SU-DHL-6 (cell line): Measurements from ENCODE around the gene SAP25.
"Not testable (repeated sequence)": the region's sequence is repeated elsewhere in the genome, so short reads cannot be mapped to it uniquely, and the experiment has no call there.

Experiments
- EZH2phosphoT487 ChIP-seq: fragments of 200-600 bp; sonication (generic), shearing (Covaris generic); conservative IDR thresholded peaks from 2 replicates; pipeline ENCODE4 v1.6.1; 2018; ENCODE audit warnings: mild to moderate bottlenecking, antibody characterized with exemption, low read length, moderate library complexity, mixed read lengths
- TF ChIP-seq, protein P1 (sequence below): fragments of 200-600 bp; sonication (generic); IDR thresholded peaks from one replicate; pipeline ENCODE4 v1.5.1; 2017; ENCODE audit warnings: antibody characterized with exemption, mild to moderate bottlenecking, low read length, moderate library complexity; ENCODE audit not compliant: insufficient read depth, poor library complexity, severe bottlenecking

DNA sequence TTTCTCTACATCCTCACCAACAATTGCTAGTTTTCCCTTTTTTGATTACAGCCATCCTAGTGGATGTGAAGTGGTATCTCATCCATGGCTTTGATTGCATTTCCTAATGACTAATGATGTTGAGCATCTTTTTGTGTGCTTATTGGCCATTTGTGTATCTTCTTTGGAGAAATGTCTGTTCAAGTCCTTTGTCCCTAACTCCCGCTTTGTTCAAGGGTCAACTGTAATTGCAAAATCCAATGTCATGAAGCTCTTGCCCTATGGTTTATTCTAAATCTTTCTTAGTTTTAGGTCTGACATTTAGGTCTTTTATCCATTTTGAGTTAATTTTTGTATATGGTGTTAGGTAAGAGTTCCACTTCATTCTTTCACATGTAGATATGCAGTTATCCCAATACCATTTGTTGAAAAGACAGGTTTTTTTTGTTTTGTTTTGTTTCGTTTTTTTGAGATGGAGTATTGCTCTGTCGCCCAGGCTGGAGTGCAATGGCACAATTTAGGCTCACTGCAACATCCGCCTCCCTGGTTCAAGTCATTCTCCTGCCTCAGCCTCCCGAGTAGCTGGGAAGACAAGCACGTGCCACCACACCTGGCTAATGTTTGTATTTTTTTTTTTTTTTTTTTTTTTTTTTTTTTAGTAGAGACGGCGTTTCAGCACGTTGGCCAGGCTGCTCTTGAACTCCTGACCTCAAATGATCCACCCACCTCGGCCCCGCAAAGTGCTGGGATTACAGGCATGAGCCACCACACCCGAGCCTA is 45.4 kb downstream of the SAP25 start:
- TF ChIP-seq, protein P1, sequence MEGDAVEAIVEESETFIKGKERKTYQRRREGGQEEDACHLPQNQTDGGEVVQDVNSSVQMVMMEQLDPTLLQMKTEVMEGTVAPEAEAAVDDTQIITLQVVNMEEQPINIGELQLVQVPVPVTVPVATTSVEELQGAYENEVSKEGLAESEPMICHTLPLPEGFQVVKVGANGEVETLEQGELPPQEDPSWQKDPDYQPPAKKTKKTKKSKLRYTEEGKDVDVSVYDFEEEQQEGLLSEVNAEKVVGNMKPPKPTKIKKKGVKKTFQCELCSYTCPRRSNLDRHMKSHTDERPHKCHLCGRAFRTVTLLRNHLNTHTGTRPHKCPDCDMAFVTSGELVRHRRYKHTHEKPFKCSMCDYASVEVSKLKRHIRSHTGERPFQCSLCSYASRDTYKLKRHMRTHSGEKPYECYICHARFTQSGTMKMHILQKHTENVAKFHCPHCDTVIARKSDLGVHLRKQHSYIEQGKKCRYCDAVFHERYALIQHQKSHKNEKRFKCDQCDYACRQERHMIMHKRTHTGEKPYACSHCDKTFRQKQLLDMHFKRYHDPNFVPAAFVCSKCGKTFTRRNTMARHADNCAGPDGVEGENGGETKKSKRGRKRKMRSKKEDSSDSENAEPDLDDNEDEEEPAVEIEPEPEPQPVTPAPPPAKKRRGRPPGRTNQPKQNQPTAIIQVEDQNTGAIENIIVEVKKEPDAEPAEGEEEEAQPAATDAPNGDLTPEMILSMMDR, result not testable (repeated sequence)
- not testable (repeated sequence) for TF ChIP-seq EZH2phosphoT487
